IPS DF 6.9 (cell line): ENCODE measurements around the gene BICD1.

Experiments
- DNase-seq: peaks from one replicate; pipeline ENCODE4 v3.0.0-alpha.2; 2013; ENCODE audit warnings: low read depth, low spot score
- H3K27ac ChIP-seq: one replicate; pipeline ENCODE4 v1.5.1; 2013; ENCODE audit warnings: low read length, control low read depth
- H3K27me3 ChIP-seq: 2 replicates; pipeline ENCODE4 v1.6.1; 2013; ENCODE audit warnings: mild to moderate bottlenecking, low read length; ENCODE audit not compliant: control insufficient read depth, insufficient read depth
- H3K36me3 ChIP-seq: 2 replicates; pipeline ENCODE4 v1.6.1; 2013; ENCODE audit warnings: low read length; ENCODE audit not compliant: control insufficient read depth, insufficient read depth
- H3K4me1 ChIP-seq: 2 replicates; pipeline ENCODE4 v1.6.1; 2013; ENCODE audit warnings: low read length; ENCODE audit not compliant: control insufficient read depth, insufficient read depth
- H3K4me3 ChIP-seq: 2 replicates; pipeline ENCODE4 v1.5.1; 2013; ENCODE audit warnings: mild to moderate bottlenecking, low read length
- H3K9me3 ChIP-seq: 2 replicates; pipeline ENCODE4 v1.6.1; 2013; ENCODE audit warnings: low read length, inconsistent platforms; ENCODE audit not compliant: control insufficient read depth, insufficient read depth
- WGBS: extraction: QIAGEN DNeasy Blood & Tissue Kit; methylation state at CpG from one replicate; pipeline ENCODE4 v1.1.7; 2013; ENCODE audit warnings: mixed read lengths, missing lambda C conversion rate; ENCODE audit not compliant: insufficient read length, insufficient coverage; 5-methylcytosine and 5-hydroxymethylcytosine counted together

Gene BICD1

DNA sequence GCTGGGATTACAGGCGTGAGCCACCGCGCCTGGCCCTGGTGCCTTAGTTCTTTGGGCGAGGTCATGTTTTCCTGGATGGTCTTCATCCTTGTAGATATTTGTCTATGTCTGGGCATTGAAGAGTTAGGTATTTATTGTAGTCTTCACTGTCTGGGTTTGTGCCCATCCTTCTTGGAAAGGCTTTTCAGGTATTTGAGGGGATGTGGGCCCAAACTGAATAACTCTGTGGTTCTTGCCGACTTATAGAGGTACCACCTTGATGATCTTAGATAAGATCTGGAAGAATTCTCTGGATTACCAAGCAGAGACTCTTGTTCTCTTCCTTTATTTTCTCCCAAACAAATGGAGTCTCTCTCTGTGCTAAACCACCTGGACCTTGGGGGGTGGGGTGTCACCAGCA, 311.6 kb downstream of the BICD1 start:
- Histone ChIP-seq H3K9me3 (no peaks in the 10 kb centered on the region), H3K27ac (no peak overlapping the region), H3K4me1 (peaks cover 10% of the 10 kb centered on the region), H3K36me3 (no peaks in the 10 kb centered on the region), H3K27me3 (no peaks in the 10 kb centered on the region), H3K4me3 (no peak overlapping the region)
- DNase-seq, result no peak
- no CpG with 5 or more reads among the region's 5 CpGs for WGBS

- no CpG with 5 or more reads among the region's 5 CpGs for WGBS
- no peaks in the 10 kb centered on the region for H3K36me3 ChIP-seq
- no peak for DNase-seq
- no peak overlapping the region for H3K4me3 ChIP-seq
- peaks cover 10% of the 10 kb centered on the region for H3K4me1 ChIP-seq
- no peak overlapping the region for H3K27ac ChIP-seq
- no peaks in the 10 kb centered on the region for H3K9me3 ChIP-seq
- no peaks in the 10 kb centered on the region for H3K27me3 ChIP-seq
Measured at GRCh38 chr12:32418903-32419519, 312.4 kb downstream of the BICD1 start.

DNA sequence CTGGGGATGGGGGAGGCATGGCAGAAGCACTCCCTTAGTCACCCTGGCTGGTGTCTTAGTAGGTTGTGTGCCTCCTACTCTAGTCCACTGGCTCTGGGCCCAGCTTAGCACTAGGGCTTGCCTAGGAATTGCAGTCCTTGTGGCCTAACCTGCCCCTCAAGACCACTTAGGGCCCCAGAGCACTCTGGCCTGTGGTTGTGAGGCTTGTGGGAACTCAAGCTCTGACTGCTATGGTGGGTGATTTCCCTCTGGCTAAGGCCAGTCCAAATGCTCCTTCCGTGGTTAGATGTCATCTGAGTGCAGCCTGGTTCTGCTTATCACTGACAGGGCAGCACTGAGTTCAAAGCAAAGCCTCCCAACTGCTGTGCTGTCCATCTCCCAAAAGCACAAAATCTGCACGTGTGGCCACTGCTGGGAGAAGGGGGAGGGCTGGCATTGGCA, 312.9 kb downstream of the BICD1 start:
- Histone ChIP-seq H3K27ac (no peak overlapping the region), H3K9me3 (no peaks in the 10 kb centered on the region), H3K4me3 (no peak overlapping the region), H3K4me1 (peaks cover 10% of the 10 kb centered on the region), H3K27me3 (no peaks in the 10 kb centered on the region), H3K36me3 (no peaks in the 10 kb centered on the region)
- WGBS, result no CpG with 5 or more reads among the region's 2 CpGs
- no peak for DNase-seq

GRCh38 chr12:32420356-32420755, 313.7 kb downstream of the BICD1 start:
- H3K4me1 ChIP-seq, result peaks cover 10% of the 10 kb centered on the region
- no peak overlapping the region for H3K4me3 ChIP-seq
- H3K36me3 ChIP-seq, result no peaks in the 10 kb centered on the region
- no peak overlapping the region for H3K27ac ChIP-seq
- no CpG with 5 or more reads among the region's 2 CpGs for WGBS
- no peaks in the 10 kb centered on the region for H3K27me3 ChIP-seq
- H3K9me3 ChIP-seq, result no peaks in the 10 kb centered on the region
- no peak for DNase-seq

GRCh38 chr12:32423559-32423958, 316.9 kb downstream of the BICD1 start:
- H3K27ac ChIP-seq, result no peak overlapping the region
- peaks cover 9% of the 10 kb centered on the region for H3K4me1 ChIP-seq
- no peaks in the 10 kb centered on the region for H3K9me3 ChIP-seq
- no peaks in the 10 kb centered on the region for H3K27me3 ChIP-seq
- no peaks in the 10 kb centered on the region for H3K36me3 ChIP-seq
- no peak for DNase-seq
- H3K4me3 ChIP-seq, result no peak overlapping the region

- no peak for DNase-seq
- H3K4me3 ChIP-seq, result no peak overlapping the region
- H3K27me3 ChIP-seq, result no peaks in the 10 kb centered on the region
- WGBS, result no CpG with 5 or more reads among the region's 6 CpGs
- no peak overlapping the region for H3K27ac ChIP-seq
- H3K36me3 ChIP-seq, result no peaks in the 10 kb centered on the region
- H3K4me1 ChIP-seq, result no peaks in the 10 kb centered on the region
- no peaks in the 10 kb centered on the region for H3K9me3 ChIP-seq
Measured at GRCh38 chr12:32431025-32431424, 324.4 kb downstream of the BICD1 start.
